Activated CD8-positive, alpha-beta memory T cell treated with anti-CD3 and anti-CD28 coated beads, Interleukin-2, amount 50 U/mL, for 24 hours (primary cell): ENCODE data around the gene ANKRD28.
"Not testable (repeated sequence)": the region's sequence is repeated elsewhere in the genome, so short reads cannot be mapped to it uniquely, and the experiment has no call there.

ENCODE experiments used
- DNase-seq: peaks from one replicate; pipeline ENCODE4 v3.0.0-alpha.2; 2020; ENCODE audit errors: extremely low read depth

The ANKRD28 gene

DNA sequence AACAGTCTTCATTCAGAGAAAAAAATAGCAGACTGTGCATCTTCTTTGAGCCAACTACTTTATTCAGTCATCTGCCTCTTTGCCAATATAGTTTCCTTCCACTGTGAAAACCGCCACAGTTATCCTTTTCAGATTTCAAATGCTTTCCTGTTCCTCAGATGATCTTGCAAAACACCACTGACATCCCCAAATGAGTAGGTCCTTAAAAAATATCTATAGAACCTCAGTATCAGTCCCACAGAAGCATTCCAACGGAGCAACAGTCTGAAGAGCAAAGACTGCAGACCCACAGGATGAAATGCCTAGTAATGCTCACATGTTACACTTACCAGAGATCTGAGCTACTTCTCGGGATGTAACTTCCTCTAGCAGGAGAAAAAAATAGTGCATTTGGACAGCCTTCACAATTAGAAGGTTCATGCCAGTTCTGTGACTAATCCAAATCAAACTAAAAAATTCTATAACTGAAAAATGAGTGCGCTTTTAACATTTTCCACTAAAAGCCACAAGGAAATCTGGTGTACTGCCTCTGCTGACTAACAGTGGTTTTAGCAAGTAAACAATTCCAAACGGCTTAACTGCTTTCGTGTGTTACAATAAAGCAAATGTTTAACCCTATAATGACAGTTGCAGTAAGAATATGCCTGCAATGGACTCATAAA, at the start of gene ANKRD28:
Gene ANKRD28 (minus strand): TSS at position 338 of the 662 bp plus-strand sequence. CDS start 1,458 bp downstream, outside the sequence.
- DNase-seq = no peak

DNA sequence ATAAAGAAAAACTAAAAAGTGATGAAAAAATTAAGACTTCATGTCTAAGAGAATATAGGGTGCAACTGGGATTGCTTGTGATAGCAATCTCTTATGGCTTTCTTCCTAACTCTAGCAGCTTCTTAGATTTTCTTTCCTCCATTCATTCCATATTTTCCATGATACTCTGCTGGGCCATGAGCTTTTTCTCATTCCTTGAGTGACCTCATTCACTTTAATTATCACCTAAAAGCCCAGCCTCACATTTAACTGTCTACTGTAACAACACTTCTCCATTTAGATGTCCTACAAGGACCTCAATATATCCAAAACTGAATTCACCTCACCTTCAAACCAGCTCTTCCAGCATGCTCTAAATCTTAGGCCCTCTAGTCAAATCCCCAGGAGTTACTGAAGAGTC, 49.5 kb upstream of the ANKRD28 start:
- DNase-seq = no peak

DNA sequence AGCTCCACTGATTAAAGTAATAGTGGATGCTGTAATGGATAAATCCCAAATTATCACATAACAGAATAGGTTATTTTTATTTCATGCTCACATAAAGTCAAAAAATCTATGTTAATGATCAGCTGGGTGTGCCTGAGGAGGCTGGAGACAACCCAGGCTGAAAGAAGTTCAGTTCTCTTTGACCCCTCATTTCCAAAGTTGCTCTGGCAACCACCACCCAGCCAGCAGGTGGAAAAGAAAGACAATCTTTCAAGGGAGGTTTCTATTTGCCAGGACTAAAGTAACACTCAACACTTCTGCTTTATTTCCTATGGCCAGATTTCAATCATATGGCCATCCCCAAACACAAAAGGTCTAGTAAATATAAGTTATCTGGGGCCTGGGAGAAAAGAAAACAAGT, 48.8 kb upstream of the ANKRD28 start:
- no peak for DNase-seq

DNA sequence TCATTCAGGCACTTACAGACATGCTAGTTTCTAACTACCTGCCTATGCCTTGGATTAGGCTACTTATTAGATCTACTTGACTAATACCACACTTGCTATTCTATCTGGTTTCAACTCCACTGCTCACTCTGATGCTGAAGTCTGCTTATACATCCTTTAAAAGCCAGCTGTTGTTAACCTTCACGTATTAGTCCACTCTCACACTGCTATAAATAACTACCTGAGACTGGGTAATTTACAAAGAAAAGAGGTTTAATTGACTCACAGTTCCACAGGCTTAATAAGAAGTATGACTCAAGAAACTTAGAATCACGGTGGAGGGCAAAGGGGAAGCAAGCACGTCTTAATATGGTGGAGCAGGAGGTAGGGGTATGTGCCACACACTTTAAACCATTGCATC, 47.7 kb upstream of the ANKRD28 start:
- DNase-seq = no peak

DNA sequence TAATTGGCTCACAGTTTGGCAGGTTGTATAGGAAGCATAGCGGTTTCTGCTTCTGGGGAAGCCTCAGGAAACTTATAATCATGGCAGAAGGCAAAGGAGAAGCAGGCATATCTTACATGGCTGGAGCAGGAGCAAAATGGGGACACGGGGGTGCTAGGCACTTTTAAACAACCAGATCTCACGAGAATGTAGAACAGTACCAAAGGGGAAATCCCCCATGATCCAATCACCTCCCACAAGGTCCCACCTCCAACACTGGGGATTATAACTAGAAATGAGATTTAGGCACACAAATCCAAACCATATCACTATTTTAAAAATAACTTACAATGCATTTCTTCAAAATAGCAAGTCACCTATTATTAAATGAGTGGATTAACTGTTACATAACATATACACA, 47.1 kb upstream of the ANKRD28 start:
- DNase-seq = no peak

DNA sequence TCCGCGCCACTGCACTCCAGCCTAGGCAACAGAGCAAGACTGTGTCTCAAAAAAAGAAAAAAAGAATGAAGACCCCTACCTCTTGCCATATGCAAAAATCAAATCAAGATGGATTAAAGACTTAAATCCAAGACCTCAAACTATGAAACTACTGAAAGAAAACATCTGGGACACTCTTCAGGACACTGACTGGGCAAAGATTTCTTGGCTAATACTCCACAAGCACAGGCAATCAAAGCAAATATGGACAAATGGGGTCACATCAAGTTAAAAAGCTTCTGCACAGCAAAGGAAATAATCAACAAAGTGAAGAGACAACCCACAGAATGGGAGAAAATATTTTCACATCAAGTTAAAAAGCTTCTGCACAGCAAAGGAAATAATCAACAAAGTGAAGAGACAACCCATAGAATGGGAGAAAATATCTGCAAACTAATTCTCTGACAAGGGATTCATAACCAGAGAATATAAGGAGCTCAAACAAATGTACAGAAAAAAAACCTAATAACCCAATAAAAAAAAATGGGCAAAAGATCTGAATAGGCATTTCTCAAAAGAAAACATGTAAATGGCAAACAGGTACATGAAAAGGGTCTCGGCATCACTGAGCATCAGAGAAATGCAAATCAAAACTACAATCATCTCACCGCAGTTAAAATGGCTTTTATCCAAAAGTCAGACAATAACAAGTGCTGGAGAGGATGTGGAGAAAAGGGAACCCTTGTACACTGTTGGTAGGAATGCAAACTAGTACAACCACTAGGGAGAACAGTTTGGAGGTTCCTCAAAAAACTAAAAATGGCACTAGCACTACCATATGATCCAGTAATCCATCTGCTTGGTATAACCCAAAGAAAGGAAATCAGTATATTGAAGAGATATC, 43.6 kb upstream of the ANKRD28 start:
- DNase-seq = not testable (repeated sequence)

DNA sequence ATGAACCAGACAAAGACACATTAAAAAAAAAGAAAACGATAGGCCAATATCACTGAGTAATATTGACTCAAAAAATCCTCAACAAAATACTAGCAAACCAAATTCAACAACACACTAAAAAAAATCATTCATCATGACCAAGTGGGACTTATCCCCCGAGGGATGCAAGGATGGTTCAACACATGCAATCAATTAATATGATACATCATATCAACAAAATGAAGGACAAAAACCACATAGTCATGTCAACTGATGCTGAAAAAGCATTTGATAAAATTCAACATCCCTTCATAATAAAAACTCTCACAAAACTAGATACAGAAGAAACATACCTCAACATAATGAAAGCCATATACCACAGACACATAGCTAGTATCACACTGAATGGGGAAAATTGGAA, 41.8 kb upstream of the ANKRD28 start:
- DNase-seq = no peak

- no peak for DNase-seq
These were observed 34.1 kb upstream of the ANKRD28 start for GRCh38 chr3:15831927-15832326.

- no peak for DNase-seq
These were observed 27.2 kb upstream of the ANKRD28 start for GRCh38 chr3:15825016-15825415.

GRCh38 chr3:15823092-15823491, 25.3 kb upstream of the ANKRD28 start:
- DNase-seq = no peak

DNA sequence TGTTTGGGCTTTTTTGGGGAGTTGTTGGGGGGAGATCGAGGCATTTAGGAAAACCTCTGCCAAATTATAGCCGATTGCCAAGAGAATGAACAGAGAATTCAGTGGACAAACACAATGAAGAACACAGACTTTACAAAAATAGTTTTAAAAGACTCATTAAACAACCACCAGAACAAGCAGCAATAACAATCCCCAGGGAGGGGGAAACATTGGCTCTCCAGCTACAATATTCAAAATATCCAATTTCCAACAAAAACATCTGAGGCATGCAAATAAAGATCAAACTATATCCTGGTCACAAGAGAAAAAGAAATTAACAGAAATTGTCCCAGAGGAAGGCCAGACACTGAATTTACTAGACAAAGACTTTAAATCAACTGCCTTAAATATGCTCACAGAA, 24.5 kb upstream of the ANKRD28 start:
- no peak for DNase-seq

DNA sequence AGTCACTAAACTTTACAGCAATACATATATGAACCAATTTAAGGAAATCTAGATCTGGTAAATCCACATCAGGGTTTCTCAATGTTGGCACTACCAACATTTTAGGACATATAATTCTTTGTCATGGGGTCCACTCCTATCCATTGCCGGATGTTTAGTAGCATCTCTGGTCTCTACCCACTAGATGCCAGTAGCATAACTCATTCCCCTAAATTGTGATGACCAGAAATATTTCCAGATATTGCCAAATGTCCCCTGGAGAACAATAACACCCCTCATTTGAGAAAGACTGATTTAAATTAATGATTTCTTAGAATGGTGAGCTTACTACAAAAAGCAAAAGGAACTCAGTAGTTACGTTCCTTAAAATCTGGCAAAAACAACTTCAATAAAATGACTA, 23.1 kb upstream of the ANKRD28 start:
- DNase-seq = no peak

DNA sequence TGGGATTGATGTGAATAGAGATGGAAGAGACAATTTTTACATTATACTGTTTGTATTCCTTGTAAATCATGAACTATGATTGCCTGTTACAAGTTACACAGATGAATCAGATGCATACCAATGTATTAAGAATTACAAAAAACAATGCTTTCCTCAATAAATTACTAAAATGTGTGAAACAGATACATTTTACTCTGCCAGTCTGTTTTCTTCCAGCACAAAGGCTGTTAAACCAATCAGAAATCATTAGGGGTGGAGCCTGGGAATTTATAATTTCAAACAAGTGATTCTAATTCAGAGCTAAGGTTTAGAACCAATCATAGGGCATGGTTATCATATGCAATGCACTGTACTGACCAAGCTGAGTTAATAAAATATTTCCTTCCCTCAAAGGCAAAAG, 21.8 kb upstream of the ANKRD28 start:
- no peak for DNase-seq

GRCh38 chr3:15819043-15819442, 21.3 kb upstream of the ANKRD28 start:
- no peak for DNase-seq

DNA sequence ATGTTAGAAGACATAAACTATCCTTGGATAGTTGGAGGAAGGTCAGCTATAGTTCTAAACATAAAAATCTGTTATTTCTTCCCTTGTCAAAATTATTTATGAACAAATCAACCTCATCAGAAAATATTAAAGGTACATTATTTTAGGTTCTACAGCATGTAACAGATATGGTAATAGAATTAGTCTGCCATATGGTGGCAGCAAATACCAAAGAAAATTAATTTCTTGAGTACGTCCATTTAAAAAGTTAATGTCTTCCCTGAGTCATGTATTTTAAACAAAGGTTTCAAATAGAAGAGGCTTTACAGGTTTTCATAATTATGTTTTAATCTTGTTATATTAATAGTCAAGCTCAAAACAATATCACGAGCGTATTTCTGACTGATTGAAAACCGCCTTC, 17.9 kb upstream of the ANKRD28 start:
- DNase-seq = no peak

GRCh38 chr3:15813079-15813478, 15.3 kb upstream of the ANKRD28 start:
- not testable (repeated sequence) for DNase-seq

DNA sequence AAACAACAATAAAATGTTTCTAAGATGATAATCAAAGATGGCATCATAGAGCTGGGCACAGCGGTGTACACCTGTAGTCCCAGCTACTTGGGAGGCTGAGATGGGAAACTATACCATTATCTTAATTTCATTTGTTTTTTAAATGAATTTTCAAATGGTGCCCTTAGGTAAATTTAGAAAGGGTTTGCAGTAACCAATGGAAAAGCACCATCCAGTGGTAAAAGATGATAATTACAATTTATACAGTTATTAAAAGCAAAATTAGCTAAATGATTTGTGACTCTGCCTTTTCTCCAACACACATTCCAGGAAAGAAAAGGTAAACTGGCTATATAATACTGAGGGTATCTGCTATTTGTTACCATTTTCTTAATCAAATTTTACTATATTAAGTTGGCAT, 14.4 kb upstream of the ANKRD28 start:
- DNase-seq = no peak

GRCh38 chr3:15810702-15811101, 12.9 kb upstream of the ANKRD28 start:
- DNase-seq = no peak

GRCh38 chr3:15809313-15809712, 11.5 kb upstream of the ANKRD28 start:
- DNase-seq = no peak

DNA sequence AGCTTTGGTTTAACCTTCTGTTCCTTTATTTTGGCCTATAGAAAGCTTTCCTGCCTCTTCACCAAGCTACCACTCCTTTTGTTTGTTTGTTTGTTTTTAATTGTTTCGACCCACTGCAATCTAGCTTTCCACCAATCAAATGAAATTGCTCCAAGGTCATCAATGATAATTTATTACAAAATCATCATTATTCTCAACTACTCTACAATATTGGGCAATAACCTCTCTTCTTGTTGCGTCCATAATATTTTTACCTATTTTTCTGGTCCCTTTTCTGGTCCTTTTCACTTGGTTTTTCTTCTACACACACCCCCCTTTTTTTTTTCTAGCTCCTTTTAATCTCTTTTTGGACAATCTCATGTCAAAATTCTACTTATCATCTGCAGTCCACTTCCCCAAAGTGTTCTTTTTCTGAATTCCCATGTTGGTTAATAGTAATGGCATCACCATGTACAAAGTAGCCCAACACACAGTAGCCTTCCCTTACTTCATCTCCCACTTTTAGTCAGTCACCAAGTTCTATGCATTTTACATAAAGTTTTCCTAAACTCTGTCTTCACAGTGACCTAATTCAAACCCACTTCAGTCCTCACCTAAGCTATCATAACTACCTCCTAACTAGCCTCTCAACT, 11.0 kb upstream of the ANKRD28 start:
- no peak for DNase-seq

DNA sequence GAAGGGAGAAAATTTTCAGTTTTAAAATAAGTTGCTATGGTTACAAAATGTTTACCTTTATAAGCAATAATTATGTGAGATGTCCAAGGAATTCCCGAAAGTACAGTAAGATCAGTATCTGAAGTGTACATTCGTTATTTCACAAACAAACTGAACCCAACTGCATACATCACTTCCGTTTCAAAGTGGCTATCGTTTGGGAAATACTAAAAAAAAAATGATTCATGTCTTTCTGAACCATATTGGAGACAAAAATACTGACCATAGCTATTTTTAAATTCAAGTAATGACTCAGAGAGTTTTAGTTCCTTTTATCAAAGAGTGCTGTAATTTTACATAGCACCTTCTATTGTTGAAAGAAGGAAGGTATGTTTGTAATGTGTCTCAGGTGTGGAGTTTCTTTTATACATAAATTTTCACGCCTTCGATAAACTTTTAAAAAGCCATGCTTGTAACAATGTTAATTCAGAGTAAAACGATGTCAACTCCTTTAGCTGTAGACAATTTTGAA, 8.0 kb upstream of the ANKRD28 start:
- DNase-seq = no peak

GRCh38 chr3:15804553-15805095, 6.8 kb upstream of the ANKRD28 start:
- DNase-seq = no peak
